IgD-negative memory B cell (primary cell): ENCODE measurements around the gene MSANTD1. TPM values are rescaled to one million over a fixed set of nuclear protein-coding genes. Genes with fewer than 3 reads are reported as not detected.
A peak's percentile ranks its signal among the peaks of the same experiment; 100 is the strongest.

ENCODE experiments used
- H3K27ac Mint-ChIP-seq, 3 donors: one replicate each; pipeline ENCODE4 v1.8.0; 2020 to 2022; ENCODE audit warnings: mild to moderate bottlenecking in 3 of 3, mixed read lengths in 3 of 3, moderate library complexity in 1 of 3
- H3K27me3 Mint-ChIP-seq: one replicate; pipeline ENCODE4 v1.8.0; 2021; ENCODE audit warnings: mixed read lengths
- H3K36me3 Mint-ChIP-seq: one replicate; pipeline ENCODE4 v1.8.0; 2020; ENCODE audit warnings: mild to moderate bottlenecking, mixed read lengths
- H3K4me1 Mint-ChIP-seq, 3 donors: one replicate each; pipeline ENCODE4 v1.8.0; 2020 to 2022; ENCODE audit warnings: mixed read lengths in 3 of 3, mild to moderate bottlenecking in 1 of 3
- H3K4me3 Mint-ChIP-seq, 4 donors: one replicate each; pipeline ENCODE4 v1.8.0; 2020 to 2022; ENCODE audit warnings: mild to moderate bottlenecking in 4 of 4, mixed read lengths in 4 of 4, moderate library complexity in 3 of 4
- H3K9me3 Mint-ChIP-seq, 3 donors: one replicate each; pipeline ENCODE4 v1.8.0; 2020 to 2021; ENCODE audit warnings: mixed read lengths in 3 of 3, mild to moderate bottlenecking in 1 of 3
- polyA plus RNA-seq: library from polyadenylated mRNA; unstranded; fragments of 300-500 nt; fragmentation: Illumina TruSeq; gene quantifications from one replicate; pipeline ENCODE4 v1.2.3, GENCODE V29; 2021

MSANTD1 gene
- polyA plus RNA-seq, 1 donor from 2014 or later, result not detected

DNA sequence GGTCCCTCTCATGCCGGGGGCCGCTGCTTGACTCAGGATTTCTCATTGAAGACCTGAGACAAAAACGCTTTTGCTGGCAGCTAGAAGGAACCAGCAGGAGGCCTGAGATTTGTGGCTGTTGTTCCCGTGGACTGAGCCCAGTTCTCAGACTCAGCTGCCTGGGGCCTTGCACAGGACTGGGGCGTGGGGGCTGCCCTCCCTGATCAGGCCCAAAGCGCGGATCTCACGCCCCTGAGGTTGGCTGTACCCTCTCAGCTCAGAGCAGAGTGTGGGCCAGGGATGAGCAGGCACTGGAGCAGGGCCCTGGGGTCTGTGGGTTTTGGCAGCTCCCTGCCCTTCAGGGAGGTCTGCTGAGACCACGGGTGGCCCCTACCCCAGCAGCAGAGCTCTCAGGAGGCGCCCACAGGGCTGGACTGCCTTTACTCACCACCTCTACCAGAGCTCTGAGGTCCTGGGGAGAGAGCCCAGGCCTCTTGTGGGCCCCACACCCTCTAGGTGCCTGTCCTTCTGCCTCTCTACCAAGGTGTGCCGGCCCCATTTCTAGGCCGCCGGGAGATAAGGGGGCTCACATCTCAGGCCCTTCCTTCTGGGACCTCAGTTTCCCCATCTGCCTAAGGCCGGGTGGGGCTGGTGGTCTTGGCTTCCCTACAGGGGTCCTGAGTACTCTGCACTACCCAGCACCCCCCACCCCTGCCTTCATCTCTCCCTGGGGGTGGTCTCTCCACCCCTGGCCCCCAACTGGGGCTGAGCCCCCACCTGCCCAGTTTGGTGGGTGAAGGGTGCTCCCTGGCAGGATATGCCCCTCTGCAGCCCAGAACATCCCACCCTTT is 5.6 kb downstream of the MSANTD1 start:
- H3K27me3 Mint-ChIP-seq, result no peaks in the 10 kb centered on the region
- peaks cover 4% of the 10 kb centered on the region for H3K36me3 Mint-ChIP-seq
- no peak overlapping the region for H3K4me3 Mint-ChIP-seq
- H3K9me3 Mint-ChIP-seq, result no peaks in the 10 kb centered on the region
- no peak overlapping the region for H3K27ac Mint-ChIP-seq
- H3K4me1 Mint-ChIP-seq, result peaks cover 17 to 20% (median 17%) of the 10 kb centered on the region in 3 donors

- Mint-ChIP-seq H3K27me3 (no peaks in the 10 kb centered on the region), H3K9me3 (no peaks in the 10 kb centered on the region), H3K4me1 (peaks cover 17 to 20% (median 17%) of the 10 kb centered on the region in 3 donors), H3K4me3 (no peak overlapping the region), H3K36me3 (peaks cover 4% of the 10 kb centered on the region), H3K27ac (no peak overlapping the region)
Measured at GRCh38 chr4:3255611-3256186, 6.7 kb downstream of the MSANTD1 start.

DNA sequence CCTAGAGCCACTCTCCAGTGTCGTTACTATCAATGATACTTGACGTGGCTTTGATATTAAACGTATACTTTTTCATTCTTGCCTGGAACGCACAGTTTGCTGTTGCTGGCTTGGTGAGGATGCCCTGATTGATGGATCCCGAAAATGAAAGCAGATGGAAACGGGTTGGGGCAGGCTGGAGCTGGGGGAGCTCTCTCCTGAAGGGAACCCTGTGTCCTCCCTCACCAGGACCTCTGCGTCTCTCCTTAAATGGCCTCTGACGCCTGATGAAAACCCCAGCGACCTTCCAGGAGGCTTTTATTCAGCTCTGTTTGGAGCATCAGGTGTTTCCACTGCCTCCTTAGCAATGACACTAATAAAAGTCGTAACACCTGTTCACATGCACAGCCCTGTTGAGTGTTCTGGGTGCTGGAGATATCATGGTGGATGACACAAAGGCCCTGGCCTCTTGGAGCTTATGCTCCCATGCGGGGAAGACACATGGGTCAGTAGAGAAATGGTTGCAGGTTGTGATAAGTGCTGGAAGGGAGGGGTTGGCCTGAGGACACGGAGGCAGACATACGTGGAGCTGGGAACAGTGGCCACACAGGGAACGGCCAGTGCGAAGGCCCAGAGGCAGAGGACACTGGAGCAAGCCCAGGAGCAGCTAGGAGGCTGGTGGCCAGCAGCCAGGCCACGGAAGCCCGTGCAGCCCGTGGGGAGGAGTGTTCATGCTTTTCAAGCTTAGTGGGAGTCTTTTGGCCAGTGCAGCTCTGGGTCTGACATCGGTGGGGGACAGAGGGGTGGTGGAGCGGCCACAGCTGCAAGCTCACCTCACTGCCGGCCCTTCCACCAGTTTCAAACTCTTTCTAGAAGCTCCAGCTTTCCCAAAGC is 7.5 kb downstream of the MSANTD1 start:
- Mint-ChIP-seq H3K9me3 (no peaks in the 10 kb centered on the region), H3K27me3 (no peaks in the 10 kb centered on the region), H3K4me3 (peak overlapping the region in 1 of 4 donors; percentile 77), H3K36me3 (peaks cover 4% of the 10 kb centered on the region), H3K27ac (no peak overlapping the region), H3K4me1 (peaks cover 17 to 20% (median 17%) of the 10 kb centered on the region in 3 donors)

- H3K4me3 Mint-ChIP-seq, result peak overlapping the region in 2 of 4 donors; percentile 59 to 91
- no peaks in the 10 kb centered on the region for H3K9me3 Mint-ChIP-seq
- peaks cover 17 to 20% (median 17%) of the 10 kb centered on the region in 3 donors for H3K4me1 Mint-ChIP-seq
- no peaks in the 10 kb centered on the region for H3K27me3 Mint-ChIP-seq
- peaks cover 4% of the 10 kb centered on the region for H3K36me3 Mint-ChIP-seq
- peak overlapping the region in 2 of 3 donors; percentile 23 to 88 for H3K27ac Mint-ChIP-seq
Measured at GRCh38 chr4:3257103-3257555, 8.2 kb downstream of the MSANTD1 start.

DNA sequence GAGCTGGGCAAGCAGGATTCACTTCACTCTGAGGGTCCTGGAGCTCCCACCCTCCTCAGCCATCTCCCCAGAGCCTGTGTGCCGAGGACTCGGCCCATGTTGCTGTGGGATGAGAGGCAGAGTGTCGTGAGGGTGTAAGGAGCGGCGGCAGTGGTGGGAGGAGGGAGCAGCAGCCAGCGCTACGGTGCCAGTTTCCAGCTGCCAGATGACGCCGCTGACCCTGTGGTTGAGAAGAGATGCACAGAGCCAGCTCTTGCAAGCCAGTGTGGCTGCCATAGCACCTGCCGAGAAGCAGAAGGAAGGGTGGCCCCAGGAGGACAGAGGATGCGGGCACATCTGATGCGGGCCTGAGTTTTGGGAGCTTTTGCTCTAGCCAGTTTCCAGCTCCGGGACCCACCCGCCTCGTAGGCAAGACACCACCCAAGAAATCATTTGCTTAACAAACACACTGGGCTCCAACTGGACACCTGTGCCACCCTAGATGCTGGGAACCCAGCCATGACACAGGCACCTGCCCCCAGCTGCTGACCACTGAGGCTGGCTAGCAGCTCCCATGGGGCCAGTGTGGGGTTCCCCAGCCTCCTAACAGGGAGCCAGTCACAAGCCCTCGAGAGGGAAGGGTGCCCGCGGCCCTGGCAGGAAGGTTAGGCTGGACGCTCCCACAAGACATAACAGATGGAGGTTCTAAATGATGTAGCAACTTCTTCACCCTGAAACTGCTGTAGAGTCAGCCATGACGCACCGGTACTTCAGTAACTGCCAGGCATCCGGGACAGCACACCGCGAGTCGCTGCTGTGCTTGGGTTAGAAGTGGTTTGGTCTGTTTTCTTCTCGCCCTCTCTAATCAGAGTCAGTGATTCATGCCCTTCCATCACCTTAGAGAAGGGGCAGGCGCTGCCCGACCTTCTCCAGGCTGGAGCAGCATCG is 8.9 kb downstream of the MSANTD1 start:
- H3K27ac Mint-ChIP-seq, result peak overlapping the region; percentile 23 to 88 (median 62)

GRCh38 chr4:3261411-3262207 is 12.7 kb downstream of the MSANTD1 start:
- H3K27me3 Mint-ChIP-seq, result peaks cover 2% of the 10 kb centered on the region
- H3K36me3 Mint-ChIP-seq, result peaks cover 1% of the 10 kb centered on the region
- H3K4me3 Mint-ChIP-seq, result no peak overlapping the region
- no peaks in the 10 kb centered on the region for H3K9me3 Mint-ChIP-seq
- peaks cover 16 to 17% (median 17%) of the 10 kb centered on the region in 3 donors for H3K4me1 Mint-ChIP-seq
- peak overlapping the region in 1 of 3 donors; percentile 8 for H3K27ac Mint-ChIP-seq

More for the DNA sequence above, 8.9 kb downstream of the MSANTD1 start:
- Mint-ChIP-seq H3K4me1 (peaks cover 17 to 20% (median 18%) of the 10 kb centered on the region in 3 donors), H3K9me3 (no peaks in the 10 kb centered on the region), H3K27me3 (peaks cover 2% of the 10 kb centered on the region), H3K4me3 (peak overlapping the region; percentile 24 to 91 (median 73)), H3K36me3 (peaks cover 4% of the 10 kb centered on the region)

- Mint-ChIP-seq H3K4me1 (peaks cover 11 to 12% (median 11%) of the 10 kb centered on the region in 3 donors), H3K27me3 (peaks cover 2% of the 10 kb centered on the region), H3K27ac (peak overlapping the region in 1 of 3 donors; percentile 8), H3K36me3 (no peaks in the 10 kb centered on the region), H3K4me3 (peak overlapping the region in 1 of 4 donors; percentile 58), H3K9me3 (no peaks in the 10 kb centered on the region)
Measured at GRCh38 chr4:3262208-3263052, 13.5 kb downstream of the MSANTD1 start.

DNA sequence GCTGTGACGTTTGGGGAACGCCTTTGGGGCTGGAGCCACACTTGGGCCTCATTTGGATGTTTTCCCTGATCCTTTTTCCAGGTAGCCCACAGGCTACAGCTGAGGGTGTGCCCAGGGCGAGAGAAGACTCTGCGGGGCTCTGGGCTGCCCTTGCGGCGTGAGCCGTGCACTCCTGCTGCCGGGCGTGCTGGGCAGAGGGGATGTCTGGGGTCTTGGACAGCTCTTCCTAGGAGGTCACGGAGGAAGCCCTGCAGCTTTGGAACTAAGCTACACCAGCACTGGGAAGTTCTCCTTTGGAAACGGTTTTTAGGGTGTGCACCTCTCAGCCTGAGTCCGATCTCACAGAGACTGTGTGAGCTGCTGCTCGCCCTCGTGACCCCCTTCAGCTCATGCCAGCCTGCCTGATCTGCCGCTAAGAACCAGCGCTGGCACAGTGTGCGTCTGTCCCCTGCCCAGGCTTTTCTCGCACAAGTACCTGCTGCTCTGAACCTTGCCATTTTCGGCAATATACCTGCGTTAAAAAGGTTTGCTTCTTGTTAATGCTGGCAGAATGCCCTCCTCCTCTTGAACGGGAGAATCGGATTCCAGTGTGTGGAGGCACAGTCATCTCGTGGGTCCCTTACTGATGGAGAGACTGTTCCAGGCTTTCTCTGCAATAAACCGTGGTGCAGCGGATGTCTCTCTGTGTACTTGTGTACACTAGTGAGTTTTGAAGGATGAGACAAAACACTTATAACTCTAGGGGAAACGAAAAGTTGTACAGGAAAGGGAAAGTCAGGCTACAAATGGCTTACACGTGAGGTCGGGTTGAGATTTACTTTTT is 14.3 kb downstream of the MSANTD1 start:
- H3K9me3 Mint-ChIP-seq, result no peaks in the 10 kb centered on the region
- H3K27me3 Mint-ChIP-seq, result peaks cover 2% of the 10 kb centered on the region
- H3K36me3 Mint-ChIP-seq, result no peaks in the 10 kb centered on the region
- peak overlapping the region in 1 of 4 donors; percentile 8 for H3K4me3 Mint-ChIP-seq
- H3K4me1 Mint-ChIP-seq, result peaks cover 3 to 4% (median 3%) of the 10 kb centered on the region in 3 donors
- H3K27ac Mint-ChIP-seq, result no peak overlapping the region

DNA sequence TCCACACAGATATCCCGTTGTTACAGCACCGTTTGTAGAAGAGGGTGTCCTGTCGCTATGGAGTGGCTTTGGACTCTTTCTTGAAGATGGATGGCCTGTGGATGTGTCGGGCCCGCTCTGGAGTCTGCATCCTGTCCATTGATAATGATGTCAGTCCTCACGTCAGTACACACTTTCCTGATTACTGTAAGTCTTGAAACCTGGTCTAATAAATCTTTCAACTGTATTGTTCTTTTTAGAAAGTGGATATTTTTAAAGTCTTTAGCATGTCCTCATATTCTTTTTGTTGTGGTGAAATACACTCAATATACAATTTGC is 14.9 kb downstream of the MSANTD1 start:
- no peaks in the 10 kb centered on the region for H3K9me3 Mint-ChIP-seq
- H3K27ac Mint-ChIP-seq, result no peak overlapping the region
- peaks cover 2% of the 10 kb centered on the region for H3K27me3 Mint-ChIP-seq
- H3K36me3 Mint-ChIP-seq, result no peaks in the 10 kb centered on the region
- H3K4me3 Mint-ChIP-seq, result peak overlapping the region in 1 of 4 donors; percentile 8
- peaks cover 0 to 1% (median 0%) of the 10 kb centered on the region in 3 donors for H3K4me1 Mint-ChIP-seq

GRCh38 chr4:3266076-3266475 is 17.1 kb downstream of the MSANTD1 start:
- Mint-ChIP-seq H3K4me1 (peaks cover 0 to 1% (median 0%) of the 10 kb centered on the region in 3 donors), H3K9me3 (no peaks in the 10 kb centered on the region), H3K27ac (no peak overlapping the region), H3K27me3 (peaks cover 3% of the 10 kb centered on the region), H3K36me3 (no peaks in the 10 kb centered on the region), H3K4me3 (peak overlapping the region in 1 of 4 donors; percentile 28)

GRCh38 chr4:3267576-3268394 is 18.8 kb downstream of the MSANTD1 start:
- Mint-ChIP-seq H3K36me3 (no peaks in the 10 kb centered on the region), H3K27me3 (peaks cover 7% of the 10 kb centered on the region), H3K9me3 (no peaks in the 10 kb centered on the region), H3K27ac (no peak overlapping the region), H3K4me3 (no peak overlapping the region), H3K4me1 (peaks cover 3 to 6% (median 6%) of the 10 kb centered on the region in 3 donors)
